Esophagus muscularis mucosa (tissue), 3 donors: ENCODE results near the gene ZNF385D.

Experiments
- CTCF ChIP-seq, 3 experiments: fragments of 200-600 bp in 2 of 3; fragments of 450-650 bp in 1 of 3; sonication (generic) in 2 of 3; IDR thresholded peaks; one replicate each; pipeline ENCODE4 v1.5.1; 2017 to 2019; ENCODE audit warnings: antibody characterized with exemption in 3 of 3, mild to moderate bottlenecking in 2 of 3, moderate library complexity in 1 of 3
- POLR2A ChIP-seq: fragments of 450-650 bp; IDR thresholded peaks from one replicate; pipeline ENCODE4 v1.6.1; 2017; ENCODE audit warnings: antibody characterized with exemption, moderate library complexity, mild to moderate bottlenecking, low read depth

DNA sequence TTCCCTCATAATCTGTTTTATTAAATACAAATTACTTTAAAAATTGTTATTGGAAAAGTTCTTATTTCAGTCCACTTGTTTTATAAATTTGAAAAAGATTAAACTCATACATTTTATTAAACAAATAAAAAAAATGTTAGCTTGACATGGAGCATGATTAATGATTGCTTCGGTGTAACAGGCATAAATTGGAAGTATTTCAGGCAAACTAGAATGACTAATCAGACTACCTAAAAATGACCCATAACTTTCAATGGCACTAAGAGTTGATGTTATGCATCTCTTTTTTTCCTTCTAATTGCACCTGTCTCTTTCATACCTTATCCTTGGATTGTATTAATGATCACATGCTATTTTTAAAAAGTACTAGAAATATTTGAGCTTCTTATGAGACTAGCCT is 343.3 kb downstream of the ZNF385D start:
- no peak for TF ChIP-seq CTCF (IDR thresholded peaks at IDR 0.05)
- TF ChIP-seq POLR2A: no peak
